GM21360 (cell line): Measurements from ENCODE around the gene RBM38.

Experiments
- ATAC-seq: cut with Tn5 transposase; IDR thresholded peaks from one replicate; pipeline ENCODE4 v1.9.1; 2021; ENCODE audit warnings: mild to moderate bottlenecking, moderate library complexity; ENCODE audit not compliant: unreplicated experiment

Gene RBM38

GRCh38 chr20:57402206-57403125, 11.3 kb downstream of the RBM38 start:
- ATAC-seq, result no peak

- ATAC-seq, result no peak
Measured at GRCh38 chr20:57403216-57403615, 12.0 kb downstream of the RBM38 start.

- ATAC-seq, result no peak
Measured at GRCh38 chr20:57404006-57404405, 12.8 kb downstream of the RBM38 start.

- ATAC-seq, result no peak
Measured at GRCh38 chr20:57404419-57405072, 13.3 kb downstream of the RBM38 start.

GRCh38 chr20:57405236-57406016, 14.2 kb downstream of the RBM38 start:
- no peak for ATAC-seq

GRCh38 chr20:57407541-57407956, 16.4 kb downstream of the RBM38 start:
- ATAC-seq, result no peak

- no peak for ATAC-seq
Measured at GRCh38 chr20:57408131-57408530, 16.9 kb downstream of the RBM38 start.

- ATAC-seq, result no peak
Measured at GRCh38 chr20:57408536-57409233, 17.5 kb downstream of the RBM38 start.

GRCh38 chr20:57409316-57409671, 18.1 kb downstream of the RBM38 start:
- ATAC-seq, result no peak

- no peak for ATAC-seq
Measured at GRCh38 chr20:57409672-57410397, 18.6 kb downstream of the RBM38 start.

GRCh38 chr20:57410398-57410920, 19.3 kb downstream of the RBM38 start:
- ATAC-seq, result no peak

- no peak for ATAC-seq
Measured at GRCh38 chr20:57410924-57411323, 19.7 kb downstream of the RBM38 start.

- ATAC-seq, result no peak
Measured at GRCh38 chr20:57411406-57412283, 20.4 kb downstream of the RBM38 start.

GRCh38 chr20:57412347-57413029, 21.3 kb downstream of the RBM38 start:
- no peak for ATAC-seq

GRCh38 chr20:57413986-57414385, 22.8 kb downstream of the RBM38 start:
- ATAC-seq, result no peak

- no peak for ATAC-seq
Measured at GRCh38 chr20:57414867-57415592, 23.8 kb downstream of the RBM38 start.

GRCh38 chr20:57415771-57416170, 24.6 kb downstream of the RBM38 start:
- no peak for ATAC-seq
